ENCODE measurements around the gene FGF14.

DNA sequence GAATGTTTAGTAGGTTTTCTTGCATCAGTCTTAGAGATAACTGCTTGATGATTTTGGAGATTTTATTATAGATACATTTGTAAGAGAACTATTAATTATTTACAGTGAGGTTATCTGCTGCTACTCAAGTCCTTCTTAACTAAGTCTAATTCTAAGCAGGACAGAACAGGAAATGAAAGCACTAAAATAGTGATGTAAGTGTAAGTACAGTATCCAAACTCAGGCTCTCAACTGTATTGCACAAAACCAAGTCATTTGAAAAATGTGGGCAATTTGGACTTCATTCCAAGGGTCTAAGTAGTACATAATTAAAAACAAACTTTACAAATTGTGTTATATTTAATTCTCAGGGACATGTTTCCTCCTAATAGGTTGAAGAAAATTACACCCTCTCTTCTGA lies 532.3 kb downstream of the FGF14 start:
- TF ChIP-seq, protein P1, sequence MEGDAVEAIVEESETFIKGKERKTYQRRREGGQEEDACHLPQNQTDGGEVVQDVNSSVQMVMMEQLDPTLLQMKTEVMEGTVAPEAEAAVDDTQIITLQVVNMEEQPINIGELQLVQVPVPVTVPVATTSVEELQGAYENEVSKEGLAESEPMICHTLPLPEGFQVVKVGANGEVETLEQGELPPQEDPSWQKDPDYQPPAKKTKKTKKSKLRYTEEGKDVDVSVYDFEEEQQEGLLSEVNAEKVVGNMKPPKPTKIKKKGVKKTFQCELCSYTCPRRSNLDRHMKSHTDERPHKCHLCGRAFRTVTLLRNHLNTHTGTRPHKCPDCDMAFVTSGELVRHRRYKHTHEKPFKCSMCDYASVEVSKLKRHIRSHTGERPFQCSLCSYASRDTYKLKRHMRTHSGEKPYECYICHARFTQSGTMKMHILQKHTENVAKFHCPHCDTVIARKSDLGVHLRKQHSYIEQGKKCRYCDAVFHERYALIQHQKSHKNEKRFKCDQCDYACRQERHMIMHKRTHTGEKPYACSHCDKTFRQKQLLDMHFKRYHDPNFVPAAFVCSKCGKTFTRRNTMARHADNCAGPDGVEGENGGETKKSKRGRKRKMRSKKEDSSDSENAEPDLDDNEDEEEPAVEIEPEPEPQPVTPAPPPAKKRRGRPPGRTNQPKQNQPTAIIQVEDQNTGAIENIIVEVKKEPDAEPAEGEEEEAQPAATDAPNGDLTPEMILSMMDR (IDR thresholded peaks at IDR 0.05), result no peak
- TF ChIP-seq POLR2A (IDR thresholded peaks at IDR 0.05), result no peak
